Hepatocyte (in vitro differentiated cells): ENCODE results near the gene PHYHIPL. TPM values are rescaled to one million over a fixed set of nuclear protein-coding genes. Genes with fewer than 3 reads are reported as not detected.

Experiments used
- DNase-seq: peaks from one replicate; pipeline ENCODE4 v3.0.0-alpha.2; 2016; ENCODE audit warnings: low spot score
- H2AFZ ChIP-seq: fragments of 200-600 bp; sonication (generic); 2 replicates; pipeline ENCODE4 v1.6.0; 2016; ENCODE audit warnings: antibody characterized with exemption, mild to moderate bottlenecking
- H3K27ac ChIP-seq: fragments of 200-600 bp; sonication (generic); 2 replicates; pipeline ENCODE4 v1.5.1; 2016; ENCODE audit warnings: mild to moderate bottlenecking
- H3K27me3 ChIP-seq: fragments of 200-600 bp; sonication (generic); 2 replicates; pipeline ENCODE4 v1.6.1; 2016
- H3K36me3 ChIP-seq: fragments of 200-600 bp; sonication (generic); replicated peaks from 2 replicates; pipeline ENCODE4 v1.5.1; 2016; ENCODE audit warnings: low read depth; ENCODE audit not compliant: insufficient read depth
- H3K4me1 ChIP-seq: fragments of 200-600 bp; sonication (generic); 2 replicates; pipeline ENCODE4 v1.5.1; 2016; ENCODE audit warnings: mild to moderate bottlenecking, moderate library complexity; ENCODE audit not compliant: insufficient read depth
- H3K4me2 ChIP-seq: fragments of 200-600 bp; sonication (generic); 2 replicates; pipeline ENCODE4 v1.6.0; 2016
- H3K4me3 ChIP-seq: fragments of 200-600 bp; sonication (generic); 2 replicates; pipeline ENCODE4 v1.5.1; 2016; ENCODE audit warnings: mild to moderate bottlenecking
- H3K79me2 ChIP-seq: fragments of 200-600 bp; sonication (generic); 2 replicates; pipeline ENCODE4 v1.6.0; 2017; ENCODE audit warnings: mild to moderate bottlenecking
- H3K9me2 ChIP-seq: fragments of 200-600 bp; sonication (generic); replicated peaks from 2 replicates; pipeline ENCODE4 v1.6.0; 2017; ENCODE audit warnings: mild to moderate bottlenecking; ENCODE audit not compliant: insufficient read depth
- H3K9me3 ChIP-seq: fragments of 200-600 bp; sonication (generic); 2 replicates; pipeline ENCODE4 v1.5.1; 2016; ENCODE audit warnings: low read depth, mild to moderate bottlenecking
- H4K20me1 ChIP-seq: fragments of 200-600 bp; sonication (generic); 2 replicates; pipeline ENCODE4 v1.6.0; 2016; ENCODE audit warnings: mild to moderate bottlenecking; ENCODE audit not compliant: insufficient read depth, poor library complexity, severe bottlenecking
- EZH2 ChIP-seq: fragments of 200-600 bp; sonication (generic); IDR thresholded peaks from 2 replicates; pipeline ENCODE4 v1.6.1; 2016; ENCODE audit warnings: antibody characterized with exemption, mild to moderate bottlenecking, borderline replicate concordance
- EZH2phosphoT487 ChIP-seq: fragments of 200-600 bp; sonication (generic); IDR thresholded peaks from one replicate; pipeline ENCODE4 v1.6.1; 2018; ENCODE audit warnings: antibody characterized with exemption, mild to moderate bottlenecking, low read depth, moderate library complexity; ENCODE audit not compliant: unreplicated experiment, severe bottlenecking
- WGBS: methylation state at CpG from one replicate; pipeline ENCODE4 v1.1.6; 2016; ENCODE audit warnings: low lambda C conversion rate; ENCODE audit errors: missing lambda C conversion rate; 5-methylcytosine and 5-hydroxymethylcytosine counted together
- polyA plus RNA-seq: library from polyadenylated mRNA; unstranded; fragments of >200 nt; fragmentation: Nextera tagmentation; extraction: Ambion mirVana; gene quantifications from 2 replicates; pipeline ENCODE4 v1.2.1, GENCODE V29; 2016
- total RNA-seq: library from RNA; depleted of rRNA; stranded (reverse); fragments of >200 nt; gene quantifications from 2 replicates; pipeline ENCODE4 v1.2.3, GENCODE V29; 2014
- TF ChIP-seq, protein P1 (sequence below): fragments of 200-600 bp; sonication (generic); IDR thresholded peaks from 2 replicates; pipeline ENCODE4 v1.5.1; 2016; ENCODE audit warnings: antibody characterized with exemption, mild to moderate bottlenecking; ENCODE audit not compliant: poor library complexity

Gene PHYHIPL
- total and polyA plus RNA-seq, 2 experiments from 2014 or later, result 5.9 to 6.8 TPM

DNA sequence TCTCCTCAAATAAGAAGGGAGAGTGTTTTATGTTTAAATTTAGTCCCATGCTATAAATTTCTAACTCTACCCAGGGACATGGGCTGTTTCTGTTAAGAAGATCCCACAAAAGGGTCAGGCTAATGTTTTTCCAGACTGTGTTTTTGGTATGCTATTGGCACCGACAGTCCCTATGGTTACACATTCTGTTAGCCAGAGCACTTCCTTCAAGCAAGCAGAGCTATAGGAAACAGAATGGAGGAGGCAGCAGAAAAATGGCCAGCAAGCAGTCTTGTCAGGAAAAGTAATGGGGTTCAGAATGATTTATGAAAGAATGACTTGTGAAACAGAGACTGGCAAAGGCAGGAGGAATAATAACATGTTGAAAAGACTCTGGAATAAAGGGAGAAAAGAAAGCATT lies 44.8 kb upstream of the PHYHIPL start:
- Histone ChIP-seq H3K9me2 (no peaks in the 10 kb centered on the region), H3K4me2 (no peak overlapping the region), H3K4me1 (no peaks in the 10 kb centered on the region), H3K27me3 (no peaks in the 10 kb centered on the region), H4K20me1 (no peaks in the 10 kb centered on the region), H3K79me2 (no peaks in the 10 kb centered on the region), H2AFZ (no peak overlapping the region), H3K36me3 (no peaks in the 10 kb centered on the region), H3K4me3 (no peak overlapping the region), H3K27ac (no peak overlapping the region), H3K9me3 (no peaks in the 10 kb centered on the region)
- DNase-seq, result no peak
- TF ChIP-seq EZH2phosphoT487 (no peak), EZH2 (no peak)
- TF ChIP-seq, protein P1, sequence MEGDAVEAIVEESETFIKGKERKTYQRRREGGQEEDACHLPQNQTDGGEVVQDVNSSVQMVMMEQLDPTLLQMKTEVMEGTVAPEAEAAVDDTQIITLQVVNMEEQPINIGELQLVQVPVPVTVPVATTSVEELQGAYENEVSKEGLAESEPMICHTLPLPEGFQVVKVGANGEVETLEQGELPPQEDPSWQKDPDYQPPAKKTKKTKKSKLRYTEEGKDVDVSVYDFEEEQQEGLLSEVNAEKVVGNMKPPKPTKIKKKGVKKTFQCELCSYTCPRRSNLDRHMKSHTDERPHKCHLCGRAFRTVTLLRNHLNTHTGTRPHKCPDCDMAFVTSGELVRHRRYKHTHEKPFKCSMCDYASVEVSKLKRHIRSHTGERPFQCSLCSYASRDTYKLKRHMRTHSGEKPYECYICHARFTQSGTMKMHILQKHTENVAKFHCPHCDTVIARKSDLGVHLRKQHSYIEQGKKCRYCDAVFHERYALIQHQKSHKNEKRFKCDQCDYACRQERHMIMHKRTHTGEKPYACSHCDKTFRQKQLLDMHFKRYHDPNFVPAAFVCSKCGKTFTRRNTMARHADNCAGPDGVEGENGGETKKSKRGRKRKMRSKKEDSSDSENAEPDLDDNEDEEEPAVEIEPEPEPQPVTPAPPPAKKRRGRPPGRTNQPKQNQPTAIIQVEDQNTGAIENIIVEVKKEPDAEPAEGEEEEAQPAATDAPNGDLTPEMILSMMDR, result no peak
- 73% methylated on average over 1 of the region's 1 CpG for WGBS

DNA sequence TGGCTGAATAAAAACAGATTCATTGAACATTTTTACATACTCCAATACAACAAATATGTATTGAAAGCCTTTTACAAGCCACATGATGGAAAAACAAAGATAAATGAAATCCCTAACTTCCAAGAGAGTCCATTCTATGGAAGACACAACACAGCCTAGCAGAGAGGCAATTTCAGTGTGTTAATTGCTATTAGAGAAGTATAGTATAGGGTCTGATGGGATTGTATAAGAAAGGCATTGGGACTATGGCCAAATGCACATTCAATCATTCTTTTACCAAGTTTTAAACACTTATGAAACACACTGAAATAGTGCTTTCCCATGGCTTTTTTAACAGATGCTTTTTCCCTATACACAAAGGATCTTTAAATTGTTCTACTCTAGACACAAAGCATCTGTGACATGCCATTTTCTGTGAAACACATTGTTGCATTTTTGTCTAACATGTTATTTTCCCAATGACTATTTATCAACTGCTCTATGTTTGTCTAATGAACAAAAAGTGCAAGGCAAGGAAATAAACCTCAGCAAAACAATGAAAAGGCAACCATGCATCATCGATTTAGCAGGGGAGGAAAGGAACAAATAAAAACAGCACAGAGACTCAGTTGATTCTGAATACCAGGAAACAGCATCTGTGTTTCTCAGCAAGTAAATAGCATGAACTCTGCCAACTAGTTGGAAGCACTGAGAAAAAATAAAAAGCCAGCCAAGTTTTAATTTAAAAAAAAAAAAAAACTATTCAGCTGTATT lies 42.4 kb upstream of the PHYHIPL start:
- Histone ChIP-seq H3K9me3 (no peaks in the 10 kb centered on the region), H3K9me2 (no peaks in the 10 kb centered on the region), H3K79me2 (no peaks in the 10 kb centered on the region), H3K27me3 (no peaks in the 10 kb centered on the region), H3K4me1 (no peaks in the 10 kb centered on the region), H4K20me1 (no peaks in the 10 kb centered on the region), H3K27ac (no peak overlapping the region), H3K36me3 (no peaks in the 10 kb centered on the region), H2AFZ (no peak overlapping the region), H3K4me3 (no peak overlapping the region), H3K4me2 (no peak overlapping the region)
- no peak for DNase-seq
- WGBS, result 86% methylated on average over 1 of the region's 1 CpG
- no peak for TF ChIP-seq EZH2
- no peak for TF ChIP-seq EZH2phosphoT487
- TF ChIP-seq, protein P1, result no peak

DNA sequence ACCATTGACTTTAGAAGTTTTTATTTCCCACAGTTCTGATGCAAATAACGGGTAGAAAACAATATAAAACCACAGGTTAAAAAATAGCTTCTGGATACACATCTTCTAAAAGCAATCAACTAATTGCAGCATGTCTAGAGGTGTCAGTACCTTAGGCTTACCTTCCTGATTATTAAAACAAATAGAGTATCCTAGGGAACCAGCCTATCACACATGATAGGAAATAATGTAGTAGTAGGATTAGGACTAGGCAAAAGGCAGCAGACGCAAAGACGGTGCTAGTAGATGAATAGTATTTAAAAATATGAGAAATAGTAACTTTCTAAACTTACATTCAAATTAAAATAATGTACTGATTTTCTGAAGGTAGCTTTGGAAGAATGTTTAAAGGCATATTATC lies 41.7 kb upstream of the PHYHIPL start:
- Histone ChIP-seq H3K36me3 (no peaks in the 10 kb centered on the region), H3K4me1 (no peaks in the 10 kb centered on the region), H3K27me3 (no peaks in the 10 kb centered on the region), H3K9me3 (no peaks in the 10 kb centered on the region), H4K20me1 (no peaks in the 10 kb centered on the region), H3K4me3 (no peak overlapping the region), H3K27ac (no peak overlapping the region), H3K9me2 (no peaks in the 10 kb centered on the region), H3K4me2 (no peak overlapping the region), H2AFZ (no peak overlapping the region), H3K79me2 (no peaks in the 10 kb centered on the region)
- DNase-seq, result no peak
- 69% methylated on average over 3 of the region's 3 CpGs for WGBS
- TF ChIP-seq EZH2, result no peak
- TF ChIP-seq EZH2phosphoT487, result no peak
- TF ChIP-seq, protein P1, result no peak
